NCI-H460 (cell line): Measurements from ENCODE around the gene ADCY6. TPM values are rescaled to one million over a fixed set of nuclear protein-coding genes. Genes with fewer than 3 reads are reported as not detected.

ENCODE experiments used
- DNase-seq: peaks from one replicate; pipeline ENCODE4 v3.0.0-alpha.2; 2016; ENCODE audit warnings: low read depth; ENCODE audit errors: extremely low read depth
- total RNA-seq: library from RNA; depleted of rRNA; stranded (reverse); fragments of >200 nt; shearing (Covaris generic); gene quantifications from 2 replicates; pipeline ENCODE4 v1.2.3, GENCODE V29; 2014

The ADCY6 gene
- total RNA-seq, 1 experiment from 2014 or later = 8.0 TPM

DNA sequence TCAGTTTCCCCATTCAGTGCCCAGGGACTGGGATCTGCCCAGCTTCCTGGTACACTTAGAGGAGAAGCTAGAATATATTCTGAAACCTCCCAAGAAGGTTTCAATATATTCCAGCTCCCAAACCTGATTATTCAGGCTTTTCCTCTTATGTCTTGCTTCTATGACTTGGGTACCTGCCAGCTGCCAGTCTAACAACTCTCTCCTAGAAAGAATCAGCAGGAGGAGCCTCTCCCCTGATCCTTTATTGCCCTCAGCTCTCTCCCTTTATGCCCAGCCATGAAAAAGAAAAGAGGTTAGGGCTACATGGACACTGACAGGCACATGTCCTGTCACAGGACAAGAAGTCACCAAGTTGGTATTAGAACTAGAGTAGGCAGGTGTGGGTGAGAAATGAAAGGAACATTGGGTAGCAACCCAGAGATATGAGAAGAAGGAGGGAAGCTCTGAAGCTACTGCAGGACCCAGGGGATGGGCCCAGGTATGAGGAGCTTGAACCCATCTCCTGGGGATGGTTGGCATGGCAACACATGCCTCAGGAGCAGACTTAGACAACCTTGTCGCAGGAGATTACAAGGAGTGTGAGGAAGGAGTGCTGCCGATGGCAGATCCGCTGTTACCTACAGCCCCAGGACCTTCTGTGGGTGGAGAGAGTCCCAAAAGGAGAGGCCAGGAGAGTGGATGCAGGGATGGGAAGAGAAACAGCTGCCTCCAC lies 27.4 kb upstream of the ADCY6 start:
- DNase-seq = no peak

DNA sequence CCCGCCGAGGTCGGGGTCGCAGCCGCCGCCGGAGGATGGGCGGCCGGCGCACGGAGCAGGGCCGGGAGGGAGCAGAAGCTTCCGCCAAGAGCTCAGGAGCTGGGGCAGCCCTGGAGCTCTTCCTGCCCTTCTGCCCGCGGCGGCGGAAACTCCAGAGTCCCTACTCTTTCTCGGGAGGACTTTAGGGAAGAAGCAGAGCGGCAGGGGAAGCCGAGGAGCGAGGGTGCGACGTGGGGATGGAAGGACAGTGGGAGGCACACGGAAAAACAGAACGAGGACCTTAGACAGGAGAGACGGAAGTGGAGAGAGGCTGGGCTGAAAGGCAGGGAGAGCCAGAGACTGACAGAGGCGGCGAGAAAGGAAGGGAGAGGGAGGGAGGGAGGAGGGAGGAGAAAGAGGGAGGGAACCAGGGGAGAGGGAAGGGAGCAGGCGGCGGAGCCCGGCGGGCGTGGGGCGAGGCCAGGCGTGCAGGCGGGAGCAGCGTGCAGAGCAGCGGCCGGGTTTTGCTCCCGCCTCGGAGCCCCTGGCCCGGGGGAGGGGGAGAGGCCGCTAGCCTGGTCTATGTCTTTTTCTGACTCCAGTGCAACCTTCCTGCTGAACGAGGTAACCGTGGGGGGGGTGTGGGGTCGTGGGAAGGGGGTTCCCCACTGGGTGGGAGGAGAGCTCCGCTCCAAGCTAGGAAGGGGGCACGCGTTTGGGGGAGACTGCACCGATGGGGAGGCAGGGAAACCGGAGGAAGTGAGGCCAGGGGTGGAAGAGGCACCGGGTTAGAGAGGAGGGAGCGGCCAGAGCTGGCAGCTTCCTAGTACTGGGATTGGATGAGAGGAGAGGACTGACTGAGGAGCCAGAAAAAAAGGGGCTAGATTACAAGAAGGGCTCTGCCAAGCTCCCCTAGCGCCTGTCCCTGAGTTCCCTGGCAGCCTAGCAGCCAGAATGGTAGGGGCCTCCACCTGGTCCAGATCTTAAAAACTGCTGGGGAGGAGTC lies 26.5 kb upstream of the ADCY6 start:
- peak; percentile 81 for DNase-seq

DNA sequence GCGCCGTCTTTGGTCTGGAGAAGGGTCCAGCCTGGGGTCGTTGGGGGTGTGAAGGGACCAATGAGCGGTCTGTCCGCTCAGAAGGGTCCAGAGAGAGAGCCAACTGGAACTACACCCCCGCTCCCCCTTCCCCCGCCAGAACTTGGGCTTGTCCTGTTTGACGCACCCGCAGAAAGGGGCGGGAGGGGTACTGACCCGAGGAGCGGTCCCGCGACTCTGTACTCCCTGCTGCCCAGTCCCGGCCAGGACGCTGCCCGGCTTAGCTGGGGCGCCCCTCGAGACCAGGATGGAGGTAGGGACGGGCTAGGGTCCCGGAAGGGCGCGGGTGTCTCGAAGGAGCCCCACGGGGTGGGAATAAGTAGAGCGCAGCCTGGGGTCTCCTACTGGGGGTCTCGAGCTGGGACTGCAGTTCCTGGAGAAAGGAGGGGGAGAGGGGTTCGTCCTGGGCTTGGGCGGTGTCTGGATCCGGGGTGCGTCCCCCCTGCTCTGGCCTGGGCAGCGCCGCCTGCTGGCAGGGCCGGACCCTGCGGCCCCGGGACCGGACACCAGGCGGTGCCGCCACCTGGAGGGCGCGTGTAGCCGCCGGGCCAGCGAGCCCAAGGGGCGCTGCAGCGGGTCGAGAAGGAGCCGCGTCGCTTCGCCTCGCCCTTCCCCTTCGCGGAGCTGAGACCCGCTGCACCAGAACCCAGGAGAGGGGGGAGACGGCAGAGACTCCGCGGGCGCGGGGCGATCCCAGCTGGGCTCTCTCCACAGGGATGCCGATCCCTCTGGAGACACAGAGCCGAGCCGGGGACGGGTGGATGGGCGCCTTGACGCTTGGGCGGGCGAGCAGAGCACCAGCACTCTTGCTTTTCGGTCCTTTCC lies 25.6 kb upstream of the ADCY6 start:
- peak; percentile 74 for DNase-seq

DNA sequence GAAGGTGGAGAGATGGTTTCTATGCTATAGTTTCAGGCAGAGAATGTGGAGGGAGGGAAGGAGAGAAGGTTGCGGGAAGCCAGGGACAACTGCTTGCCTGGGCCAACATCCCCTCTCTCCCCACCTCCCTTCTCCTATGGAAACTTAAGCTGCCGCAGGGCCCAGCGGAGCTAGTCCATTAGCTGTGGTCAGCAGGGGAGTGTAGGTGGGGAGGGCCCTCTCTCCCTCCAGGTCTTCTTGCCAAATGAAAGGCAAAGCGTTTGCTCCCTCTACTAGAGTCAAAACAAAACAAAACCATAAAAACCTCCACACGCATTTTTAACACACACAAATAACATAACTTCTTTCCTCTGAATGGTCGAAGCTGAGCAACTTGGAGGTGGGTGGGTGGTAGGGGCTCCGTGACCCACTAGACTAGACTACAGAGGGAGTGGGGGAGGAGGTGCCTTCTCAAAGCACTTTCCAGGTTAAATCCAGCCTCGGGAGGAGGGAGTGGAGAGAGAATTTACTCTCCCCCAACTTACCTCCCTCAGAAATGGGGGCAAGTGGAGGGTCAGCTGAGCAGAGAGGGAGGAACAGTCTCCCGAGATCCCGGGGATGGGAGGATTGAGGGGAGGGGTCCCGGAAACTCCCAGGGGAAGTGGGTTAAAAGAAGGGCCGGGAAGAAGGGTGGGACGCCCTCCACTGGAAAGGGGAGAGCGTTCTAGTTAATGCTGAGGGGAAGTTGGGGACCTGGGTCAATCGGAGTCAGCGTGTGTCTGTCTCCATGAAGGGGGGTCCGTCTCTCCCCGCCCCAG lies 24.8 kb upstream of the ADCY6 start:
- no peak for DNase-seq

DNA sequence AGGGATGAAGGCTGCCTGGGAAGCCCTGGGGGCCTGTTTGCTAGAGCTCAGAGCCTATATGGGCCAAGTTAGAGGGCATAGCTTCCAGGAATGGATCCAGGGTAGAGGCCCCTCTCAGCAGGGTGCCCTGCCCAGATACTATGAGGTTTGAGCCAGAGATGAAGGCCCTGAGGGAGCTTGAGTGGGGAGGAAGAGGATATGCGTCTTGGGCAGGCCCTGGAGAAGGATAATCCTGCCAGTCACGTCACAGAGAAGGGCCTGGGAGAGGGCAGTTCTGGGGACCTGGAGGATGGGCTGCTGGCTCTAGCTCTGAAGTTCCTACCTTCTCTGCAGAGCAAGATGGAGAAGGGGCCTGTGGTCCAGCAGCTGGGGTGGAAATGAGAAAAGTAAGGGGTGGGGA lies 23.5 kb upstream of the ADCY6 start:
- no peak for DNase-seq

DNA sequence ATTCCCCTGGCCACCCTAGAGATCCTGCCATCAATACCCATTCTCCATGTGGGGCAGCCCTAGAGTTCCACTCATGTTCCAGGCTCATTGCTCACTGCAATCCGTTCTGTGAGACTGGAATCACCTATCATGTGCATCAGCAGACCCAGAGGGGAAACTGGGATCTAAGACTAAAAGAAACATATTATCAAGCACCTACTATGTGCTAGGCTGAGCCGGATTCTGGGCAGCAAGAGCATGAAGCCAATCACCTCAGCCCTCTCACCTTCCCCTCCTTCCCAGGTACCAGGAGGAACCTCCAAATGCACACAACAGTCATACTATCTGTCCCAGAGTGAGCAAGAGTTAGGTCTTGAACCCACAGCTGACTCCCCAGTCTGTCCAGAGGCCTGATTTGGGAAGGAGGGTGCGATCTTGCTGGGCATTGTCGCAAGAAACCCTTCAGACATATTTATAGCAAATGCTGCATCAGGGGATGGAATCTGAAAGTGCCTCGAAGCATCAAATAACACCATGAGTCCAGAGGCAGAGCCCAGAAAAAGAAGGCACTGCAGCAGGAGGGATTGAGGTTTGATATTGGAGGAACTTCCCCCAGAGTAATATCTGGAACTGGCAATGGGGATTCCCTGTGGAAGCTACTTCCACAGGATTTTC lies 22.7 kb upstream of the ADCY6 start:
- no peak for DNase-seq

DNA sequence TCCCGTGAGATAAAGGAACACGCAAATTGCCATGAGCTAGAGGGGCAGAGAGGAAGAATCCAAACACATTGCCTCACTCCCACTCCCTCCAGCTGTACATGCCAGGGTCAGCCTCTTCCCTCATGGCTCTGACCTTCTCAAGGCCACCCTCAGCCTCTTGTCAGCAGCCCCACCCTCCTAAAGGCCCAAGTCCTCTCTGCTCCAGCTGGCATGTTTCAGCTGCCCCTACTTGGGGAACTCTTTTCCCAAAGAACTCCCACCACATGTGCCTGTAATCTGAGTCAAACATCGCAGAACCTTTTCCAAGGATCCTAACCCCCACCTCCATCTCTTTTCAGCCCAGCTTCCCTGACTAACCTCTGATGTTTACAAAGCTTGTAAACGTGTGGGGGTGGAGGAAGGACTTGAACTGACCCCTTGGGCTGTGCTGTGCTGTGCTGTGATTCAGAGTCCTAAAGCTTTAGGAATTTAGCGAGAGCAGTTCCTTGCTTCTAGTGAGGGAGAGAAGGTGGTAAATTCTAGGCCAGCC lies 22.1 kb upstream of the ADCY6 start:
- no peak for DNase-seq

DNA sequence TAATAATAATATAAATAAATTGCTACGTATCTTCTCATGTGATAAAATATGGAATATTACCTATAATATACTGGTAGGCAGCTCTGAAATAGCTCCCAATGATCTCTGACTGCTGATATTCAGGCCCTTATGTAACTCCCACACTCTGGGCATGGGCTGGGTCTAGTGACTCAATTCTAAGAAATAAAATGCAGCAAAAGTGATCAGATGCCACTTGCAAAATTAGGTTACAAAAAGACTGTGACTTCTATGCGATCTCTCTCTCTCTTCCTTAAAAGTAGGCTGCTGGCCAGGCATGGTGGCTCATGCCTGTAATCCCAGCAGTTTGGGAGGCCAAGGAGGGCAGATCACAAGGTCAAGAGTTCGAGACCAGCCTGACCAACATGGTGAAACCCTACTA lies 19.1 kb upstream of the ADCY6 start:
- no peak for DNase-seq

DNA sequence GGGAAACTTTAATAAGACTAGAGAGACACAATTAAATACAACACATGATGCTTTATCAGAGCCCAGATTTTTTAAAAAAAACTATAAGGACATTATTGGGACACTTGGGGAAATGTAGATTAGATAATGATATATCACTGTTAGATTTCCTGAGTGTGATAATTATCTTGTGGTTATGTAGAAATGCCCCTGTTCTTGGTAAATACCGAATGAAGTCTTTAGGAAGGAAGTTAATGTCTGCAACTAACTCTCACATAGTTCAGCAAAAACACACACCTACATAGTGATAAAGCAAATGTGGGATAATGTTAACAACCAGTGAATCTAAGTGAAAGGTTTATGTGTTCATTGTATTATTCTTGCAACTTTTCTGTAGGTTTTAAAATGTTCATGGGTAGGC lies 14.8 kb upstream of the ADCY6 start:
- no peak for DNase-seq

DNA sequence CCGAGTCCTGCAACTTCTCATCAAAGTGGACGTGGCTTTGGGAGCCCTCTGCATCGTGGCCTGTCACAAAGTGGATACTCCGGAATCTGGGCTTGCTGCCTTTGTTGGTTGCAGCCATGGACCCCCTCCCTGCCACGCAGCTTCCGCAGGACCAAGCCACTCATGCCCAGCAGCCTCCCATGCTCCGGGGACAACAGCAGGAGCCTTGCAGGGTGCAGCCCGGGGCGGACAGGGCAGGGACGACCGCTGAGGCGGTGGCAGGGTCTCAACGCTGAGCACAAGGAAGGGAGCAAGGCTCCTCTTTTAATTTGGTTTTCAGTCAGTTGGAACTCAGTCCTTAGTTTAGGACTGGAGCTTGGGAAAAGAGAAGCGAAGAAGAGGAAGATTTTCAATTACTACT lies 12.1 kb upstream of the ADCY6 start:
- DNase-seq = no peak

DNA sequence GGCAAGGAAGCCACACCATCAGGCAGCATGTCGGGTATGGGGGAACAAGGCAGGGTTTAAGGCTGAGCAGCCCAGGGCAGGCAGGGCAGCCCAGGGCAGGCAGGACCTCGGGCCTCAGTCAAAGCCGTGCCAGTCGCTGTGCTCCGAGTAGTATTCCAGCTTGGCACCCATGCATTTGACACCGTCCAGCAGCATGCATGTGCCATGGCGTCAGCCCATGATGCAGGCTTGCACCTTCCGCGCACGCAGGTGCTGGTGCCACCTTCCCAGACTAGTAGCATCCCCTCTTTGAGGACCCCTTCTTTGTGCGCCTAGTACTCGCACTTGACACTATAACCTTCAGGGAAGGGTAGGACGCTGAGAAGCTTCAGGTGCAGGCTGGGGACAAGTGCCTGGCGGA lies 11.6 kb upstream of the ADCY6 start:
- DNase-seq = no peak

DNA sequence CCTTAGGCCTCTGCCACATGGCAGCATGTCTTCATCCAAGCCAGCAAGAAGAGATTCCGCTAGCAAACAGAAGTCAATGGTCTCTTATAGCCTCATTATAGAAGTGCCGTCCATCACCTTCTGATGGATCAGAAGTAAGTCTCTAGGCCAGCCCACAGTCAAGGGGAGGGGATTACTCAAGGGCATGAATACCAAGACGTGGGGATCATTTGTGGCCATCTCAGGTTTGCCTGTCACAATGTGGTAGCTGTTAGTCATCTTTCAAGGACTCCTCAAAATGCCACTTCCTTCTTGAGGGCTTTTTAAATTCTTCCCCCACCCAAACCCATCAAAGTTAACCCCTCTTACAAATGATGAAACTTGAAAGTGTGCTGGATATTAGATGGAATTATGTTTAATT lies 8.1 kb upstream of the ADCY6 start:
- no peak for DNase-seq

DNA sequence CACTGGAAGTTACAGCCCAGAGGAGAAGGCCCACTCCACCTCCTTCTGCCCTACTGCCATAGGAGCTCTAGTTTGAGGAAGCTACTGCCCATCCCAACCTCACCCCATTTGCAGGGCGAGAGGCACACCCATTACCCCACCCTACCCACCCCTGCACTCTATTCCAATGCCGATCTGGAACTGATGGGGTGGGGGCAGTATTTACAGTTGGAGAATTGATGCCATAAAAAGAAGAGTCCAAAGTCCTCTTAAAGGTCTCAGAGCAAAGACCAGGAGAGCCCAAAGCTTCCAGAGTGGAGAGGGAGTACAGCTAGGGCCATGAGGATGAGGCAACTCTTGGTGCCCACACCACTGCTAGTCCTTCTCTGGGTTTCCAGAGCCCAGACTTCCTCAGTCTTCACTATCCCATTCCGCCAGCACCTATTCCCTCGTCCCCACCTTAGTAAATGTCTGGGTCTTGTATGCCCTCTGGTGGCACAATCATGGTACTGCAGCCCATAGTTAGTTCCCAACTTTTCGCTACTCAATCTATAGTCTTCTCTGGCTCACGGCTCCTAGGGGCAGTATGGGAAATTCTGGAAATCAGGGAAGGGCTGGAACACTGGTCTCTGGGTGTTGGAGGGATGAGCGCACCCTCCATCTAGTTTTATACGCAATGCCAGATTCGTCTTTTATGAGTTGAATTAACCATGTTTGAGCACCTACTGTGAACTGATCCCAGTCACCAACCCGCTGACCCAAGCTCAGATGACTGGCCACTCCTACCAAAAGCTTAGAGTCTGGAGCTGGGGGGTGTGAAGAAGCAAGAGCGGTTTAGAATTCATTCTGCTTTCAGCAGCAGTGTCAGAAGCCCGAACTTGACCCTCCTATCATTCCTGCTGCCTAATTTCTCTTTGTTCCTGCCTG lies 6.9 kb upstream of the ADCY6 start:
- DNase-seq = peak; percentile 84

DNA sequence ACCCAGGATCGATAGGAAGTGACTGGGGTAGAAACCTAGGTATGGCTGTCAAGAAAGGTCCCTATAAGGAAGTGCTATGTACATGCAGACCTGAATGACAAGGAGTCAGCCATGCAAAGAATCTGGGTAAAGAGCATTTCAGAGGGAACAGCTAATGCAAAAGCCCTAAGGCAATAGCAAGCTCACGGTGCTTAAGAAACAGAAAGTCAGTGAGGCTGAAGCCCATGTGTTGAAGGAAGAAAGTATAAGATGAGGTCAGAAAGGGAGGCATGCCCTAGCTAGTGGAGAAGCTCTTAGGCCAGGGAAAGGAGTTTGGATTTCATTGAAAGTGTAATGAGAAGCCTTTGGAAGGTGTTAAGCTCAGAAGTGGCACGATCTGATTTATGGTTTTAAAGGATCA lies 6.0 kb upstream of the ADCY6 start:
- DNase-seq = no peak

DNA sequence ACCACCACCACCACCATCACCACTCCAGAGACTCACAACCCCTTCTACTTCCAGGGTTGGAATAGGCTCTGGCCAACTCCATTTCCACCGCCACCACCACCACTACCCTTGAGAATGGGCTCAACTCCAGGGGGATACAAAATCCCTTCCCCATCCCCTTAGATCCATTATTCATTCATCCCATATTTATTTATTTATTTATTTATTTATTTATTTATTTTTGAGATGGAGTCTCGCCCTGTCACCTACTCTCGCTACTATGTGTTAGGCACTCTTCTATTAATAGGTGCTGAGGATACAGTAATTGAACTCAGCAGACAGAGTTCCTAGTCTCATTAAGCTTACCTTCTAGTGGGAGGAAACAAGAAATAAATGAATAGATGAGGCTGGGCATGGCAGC lies 4.8 kb upstream of the ADCY6 start:
- DNase-seq = no peak

DNA sequence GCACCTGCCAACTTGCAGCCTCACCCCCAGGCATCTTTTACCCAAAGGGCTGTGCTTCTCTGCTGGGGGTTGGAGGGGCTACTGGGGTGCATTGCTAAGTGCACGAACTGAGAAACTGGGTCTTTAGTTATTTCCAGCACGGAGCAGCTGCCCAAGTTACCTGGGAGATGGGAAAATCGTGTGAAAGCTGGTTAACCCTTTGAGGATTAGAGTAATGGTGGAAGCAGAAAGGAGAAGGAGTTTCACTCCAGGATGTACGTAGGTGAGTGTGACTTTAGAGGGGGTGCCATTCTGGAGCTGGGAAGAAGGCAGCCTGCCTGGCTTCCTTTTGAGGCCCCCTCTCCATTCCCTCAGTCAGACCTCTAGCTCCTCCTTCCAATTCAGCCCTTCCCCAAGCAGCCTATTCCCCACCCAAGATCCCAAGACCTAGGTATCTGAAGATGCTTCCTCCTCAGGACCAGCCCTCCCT lies 1.0 kb upstream of the ADCY6 start:
- no peak for DNase-seq

DNA sequence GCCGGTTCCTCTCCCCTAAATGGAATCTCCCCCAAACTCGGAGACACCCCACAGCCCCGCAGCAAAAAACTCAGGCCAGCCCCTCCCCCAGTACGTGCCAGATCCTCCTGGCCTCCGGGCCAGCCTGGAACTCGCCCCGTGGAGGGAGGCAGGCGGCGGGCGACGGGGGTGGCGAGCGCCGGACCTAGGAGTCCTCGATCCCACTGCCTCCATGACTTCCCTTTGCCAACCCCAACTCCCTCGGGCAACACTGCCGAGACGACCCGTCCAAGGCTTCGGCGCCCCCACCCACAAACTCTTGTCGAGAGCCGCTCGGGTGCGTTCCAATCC lies 400 bp downstream of the ADCY6 start:
- no peak for DNase-seq

DNA sequence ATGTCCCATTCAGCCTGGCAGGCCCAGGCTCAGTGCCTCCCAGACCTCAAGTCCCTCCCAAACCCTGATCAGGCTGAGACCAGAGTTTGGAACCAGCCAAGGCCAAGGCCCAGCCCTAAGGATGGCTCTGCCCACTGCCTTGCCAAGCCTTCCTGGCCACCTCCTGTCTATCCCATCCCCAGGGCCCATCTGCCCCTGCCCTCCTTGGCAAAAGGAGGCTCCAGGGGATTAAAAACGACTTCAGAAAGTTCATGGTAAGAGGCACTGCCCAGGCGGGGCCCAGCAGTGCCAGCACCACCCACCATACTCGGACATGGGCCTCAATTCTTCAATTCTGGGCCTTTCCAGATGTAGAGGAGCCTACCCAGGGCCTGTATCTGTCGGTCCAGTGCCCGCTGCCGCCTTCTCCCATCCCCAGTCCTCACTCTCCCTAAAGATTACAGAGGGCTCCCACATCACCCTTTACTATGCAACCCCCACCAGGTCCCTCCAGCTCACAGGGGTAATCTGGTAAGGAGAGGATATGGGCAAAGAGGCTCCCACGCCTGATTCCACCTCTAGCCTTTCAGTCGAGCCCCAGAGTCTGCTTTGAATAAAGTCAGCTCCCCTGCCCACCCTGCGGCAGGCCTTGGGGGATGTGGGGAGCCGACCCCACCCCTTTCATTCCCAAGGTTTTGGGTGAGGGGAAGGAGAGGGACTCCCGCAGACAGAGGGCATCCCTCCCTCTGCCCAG lies 932 bp downstream of the ADCY6 start:
- no peak for DNase-seq
